IPS-15b (cell line): Measurements from ENCODE around the gene NR2E3.

Experiments
- H3K27me3 ChIP-seq: one replicate; pipeline ENCODE4 v1.6.1; 2013; ENCODE audit warnings: low read length; ENCODE audit not compliant: control insufficient read depth, insufficient read depth
- H3K36me3 ChIP-seq: one replicate; pipeline ENCODE4 v1.6.1; 2013; ENCODE audit warnings: low read length; ENCODE audit not compliant: control insufficient read depth, insufficient read depth
- H3K4me1 ChIP-seq: one replicate; pipeline ENCODE4 v1.6.1; 2013; ENCODE audit warnings: mild to moderate bottlenecking, low read length; ENCODE audit not compliant: control insufficient read depth, insufficient read depth
- H3K4me3 ChIP-seq: one replicate; pipeline ENCODE4 v1.5.1; 2013; ENCODE audit warnings: low read depth, low read length
- H3K9ac ChIP-seq: one replicate; pipeline ENCODE4 v1.6.1; 2013; ENCODE audit warnings: low read depth, mild to moderate bottlenecking, low read length
- H3K9me3 ChIP-seq: one replicate; pipeline ENCODE4 v1.6.1; 2013; ENCODE audit warnings: mild to moderate bottlenecking, low read length; ENCODE audit not compliant: control insufficient read depth, insufficient read depth

The NR2E3 gene

DNA sequence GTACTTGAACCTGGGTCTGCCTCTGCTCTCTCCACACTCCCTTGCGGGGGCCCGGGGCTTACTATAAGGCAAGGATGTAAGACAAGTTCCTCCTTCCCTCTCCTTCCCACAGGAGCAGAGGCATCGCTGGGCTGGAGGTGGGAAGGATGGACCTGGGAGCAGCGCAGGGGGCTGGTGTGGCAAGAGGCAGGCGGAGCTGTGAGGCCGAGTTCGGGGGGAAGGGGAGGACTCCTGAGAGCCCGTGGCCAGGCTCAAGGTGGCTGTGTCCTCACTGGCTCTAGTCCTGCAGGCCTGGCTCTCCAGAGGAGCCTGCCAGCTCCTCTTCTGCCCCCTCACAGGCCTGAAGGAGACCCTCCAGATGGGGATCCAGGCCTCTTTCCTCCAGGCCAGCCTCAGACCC, 1.0 kb upstream of the NR2E3 start:
- H3K4me1 ChIP-seq: peaks cover 17% of the 10 kb centered on the region
- no peaks in the 10 kb centered on the region for H3K9me3 ChIP-seq
- H3K36me3 ChIP-seq: no peaks in the 10 kb centered on the region
- no peak overlapping the region for H3K4me3 ChIP-seq
- H3K27me3 ChIP-seq: no peaks in the 10 kb centered on the region
- no peak overlapping the region for H3K9ac ChIP-seq

DNA sequence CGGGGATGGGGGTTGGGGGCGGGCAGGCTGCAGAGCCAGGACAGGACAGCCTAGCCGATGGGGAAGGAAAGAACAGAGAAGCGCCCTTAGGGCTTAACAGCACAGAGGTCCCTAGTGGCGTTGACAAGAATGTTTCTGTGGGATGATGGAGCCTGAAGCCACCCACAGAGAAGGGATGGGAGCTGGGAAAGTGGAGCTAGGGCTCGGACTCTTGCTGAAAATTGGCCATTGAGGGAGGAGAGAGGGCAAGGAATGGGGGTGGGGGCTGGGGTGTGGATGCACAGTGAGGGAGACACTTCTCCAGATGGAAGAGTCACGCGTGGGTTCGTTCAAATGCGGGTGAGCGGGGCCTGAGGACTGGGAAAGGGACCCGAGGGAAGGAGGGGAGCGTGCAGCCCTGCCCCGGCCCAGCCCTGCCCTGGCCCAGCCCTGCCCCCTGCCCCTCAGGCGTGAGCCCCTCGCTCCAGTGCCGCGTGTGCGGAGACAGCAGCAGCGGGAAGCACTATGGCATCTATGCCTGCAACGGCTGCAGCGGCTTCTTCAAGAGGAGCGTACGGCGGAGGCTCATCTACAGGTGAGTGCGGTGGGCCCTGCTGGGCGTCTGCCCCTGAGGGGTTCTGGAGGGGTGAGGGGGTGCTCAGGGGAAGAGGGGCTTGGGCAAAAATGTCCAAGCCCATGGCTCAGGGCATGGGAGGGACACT, 832 bp downstream of the NR2E3 start:
- Histone ChIP-seq H3K4me1 (peaks cover 17% of the 10 kb centered on the region), H3K36me3 (no peaks in the 10 kb centered on the region), H3K9me3 (no peaks in the 10 kb centered on the region), H3K4me3 (no peak overlapping the region), H3K27me3 (no peaks in the 10 kb centered on the region), H3K9ac (no peak overlapping the region)

DNA sequence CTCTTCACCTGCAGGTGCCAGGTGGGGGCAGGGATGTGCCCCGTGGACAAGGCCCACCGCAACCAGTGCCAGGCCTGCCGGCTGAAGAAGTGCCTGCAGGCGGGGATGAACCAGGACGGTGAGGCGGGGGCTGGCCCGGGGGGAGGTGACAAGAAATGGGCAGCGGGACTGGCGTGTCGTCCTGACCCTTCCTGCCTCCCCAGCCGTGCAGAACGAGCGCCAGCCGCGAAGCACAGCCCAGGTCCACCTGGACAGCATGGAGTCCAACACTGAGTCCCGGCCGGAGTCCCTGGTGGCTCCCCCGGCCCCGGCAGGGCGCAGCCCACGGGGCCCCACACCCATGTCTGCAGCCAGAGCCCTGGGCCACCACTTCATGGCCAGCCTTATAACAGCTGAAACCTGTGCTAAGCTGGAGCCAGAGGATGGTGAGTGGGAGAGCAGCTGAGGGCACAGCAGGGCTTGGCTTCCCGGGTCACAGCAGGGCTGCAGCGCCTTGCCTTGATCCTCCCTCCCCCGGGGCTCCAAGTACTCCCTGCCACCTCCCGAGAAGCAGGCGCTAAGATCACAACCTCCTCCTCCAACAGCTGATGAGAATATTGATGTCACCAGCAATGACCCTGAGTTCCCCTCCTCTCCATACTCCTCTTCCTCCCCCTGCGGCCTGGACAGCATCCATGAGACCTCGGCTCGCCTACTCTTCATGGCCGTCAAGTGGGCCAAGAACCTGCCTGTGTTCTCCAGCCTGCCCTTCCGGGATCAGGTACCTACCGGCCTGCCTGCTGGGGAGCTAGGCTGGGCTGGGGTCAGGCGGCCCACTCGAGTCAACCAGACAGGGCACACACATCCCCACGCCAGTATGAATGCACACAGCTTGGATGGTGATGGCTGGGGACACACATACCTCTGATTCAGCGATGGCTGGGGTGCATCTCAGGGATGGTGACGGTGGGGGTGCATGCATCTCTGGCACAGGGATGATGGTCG, 1.7 kb downstream of the NR2E3 start:
- Histone ChIP-seq H3K9ac (no peak overlapping the region), H3K27me3 (no peaks in the 10 kb centered on the region), H3K4me1 (peaks cover 10% of the 10 kb centered on the region), H3K4me3 (no peak overlapping the region), H3K36me3 (no peaks in the 10 kb centered on the region), H3K9me3 (no peaks in the 10 kb centered on the region)

DNA sequence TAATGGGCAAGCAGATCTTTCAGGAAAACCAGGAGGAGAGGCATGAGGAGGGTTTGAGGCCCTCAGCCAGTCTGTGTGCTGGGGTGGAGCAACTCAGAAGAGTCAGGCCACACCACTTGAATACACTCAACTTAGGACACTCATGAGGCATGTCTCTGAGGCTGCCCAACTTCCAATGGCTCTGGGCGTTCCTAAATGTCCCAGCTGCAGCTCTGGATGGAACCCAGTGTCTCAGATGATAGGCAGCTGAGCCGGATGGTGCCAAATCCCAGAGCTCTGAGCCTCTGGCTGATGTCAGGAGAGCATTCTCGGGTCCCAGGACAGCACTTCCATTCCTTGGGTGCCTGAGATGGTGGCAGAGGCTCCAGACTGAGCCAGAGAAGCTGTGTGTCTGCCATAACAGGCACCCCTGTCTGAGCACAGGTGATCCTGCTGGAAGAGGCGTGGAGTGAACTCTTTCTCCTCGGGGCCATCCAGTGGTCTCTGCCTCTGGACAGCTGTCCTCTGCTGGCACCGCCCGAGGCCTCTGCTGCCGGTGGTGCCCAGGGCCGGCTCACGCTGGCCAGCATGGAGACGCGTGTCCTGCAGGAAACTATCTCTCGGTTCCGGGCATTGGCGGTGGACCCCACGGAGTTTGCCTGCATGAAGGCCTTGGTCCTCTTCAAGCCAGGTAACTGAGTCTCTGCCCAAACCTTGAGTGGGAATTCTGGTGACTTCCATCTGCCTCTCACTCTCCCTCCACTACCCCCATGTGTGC, 2.8 kb downstream of the NR2E3 start:
- Histone ChIP-seq H3K4me3 (no peak overlapping the region), H3K27me3 (no peaks in the 10 kb centered on the region), H3K9me3 (no peaks in the 10 kb centered on the region)

DNA sequence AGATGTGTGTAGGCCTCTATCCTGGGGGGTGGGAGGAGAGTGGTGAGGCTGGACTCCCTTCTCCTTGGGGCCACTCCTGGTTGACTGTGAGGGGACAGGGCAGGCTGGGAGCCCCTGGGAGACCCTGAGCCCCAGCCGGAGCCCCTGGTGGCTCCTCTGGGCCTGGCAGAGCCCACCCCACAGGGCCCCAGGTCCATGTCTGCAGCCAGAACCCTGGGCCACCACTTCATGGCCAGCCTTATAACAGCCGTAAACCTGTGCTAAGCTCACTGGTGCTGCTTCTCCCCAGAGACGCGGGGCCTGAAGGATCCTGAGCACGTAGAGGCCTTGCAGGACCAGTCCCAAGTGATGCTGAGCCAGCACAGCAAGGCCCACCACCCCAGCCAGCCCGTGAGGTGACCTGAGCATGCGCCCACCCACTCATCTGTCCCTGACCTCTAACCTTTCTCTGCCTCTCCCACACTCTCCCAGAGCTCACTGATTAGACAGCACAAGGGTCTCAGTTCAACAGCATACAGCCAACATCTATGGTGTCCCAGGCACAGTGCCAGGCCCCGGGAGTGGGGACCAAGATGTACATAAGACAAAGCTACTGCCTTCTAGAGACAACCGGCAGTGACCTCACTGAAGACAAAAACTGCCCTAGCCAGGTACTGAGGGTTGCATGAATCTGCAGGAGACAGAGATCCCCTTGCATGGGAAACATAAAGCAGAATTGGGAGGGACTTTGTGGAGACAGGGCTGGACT, 3.5 kb downstream of the NR2E3 start:
- H3K9me3 ChIP-seq: no peaks in the 10 kb centered on the region
- no peak overlapping the region for H3K4me3 ChIP-seq
- no peak overlapping the region for H3K9ac ChIP-seq
- H3K36me3 ChIP-seq: no peaks in the 10 kb centered on the region
- no peaks in the 10 kb centered on the region for H3K27me3 ChIP-seq
- H3K4me1 ChIP-seq: no peaks in the 10 kb centered on the region

More for the DNA sequence above, 2.8 kb downstream of the NR2E3 start:
- H3K4me1 ChIP-seq: no peaks in the 10 kb centered on the region
- no peaks in the 10 kb centered on the region for H3K36me3 ChIP-seq
- H3K9ac ChIP-seq: no peak overlapping the region

DNA sequence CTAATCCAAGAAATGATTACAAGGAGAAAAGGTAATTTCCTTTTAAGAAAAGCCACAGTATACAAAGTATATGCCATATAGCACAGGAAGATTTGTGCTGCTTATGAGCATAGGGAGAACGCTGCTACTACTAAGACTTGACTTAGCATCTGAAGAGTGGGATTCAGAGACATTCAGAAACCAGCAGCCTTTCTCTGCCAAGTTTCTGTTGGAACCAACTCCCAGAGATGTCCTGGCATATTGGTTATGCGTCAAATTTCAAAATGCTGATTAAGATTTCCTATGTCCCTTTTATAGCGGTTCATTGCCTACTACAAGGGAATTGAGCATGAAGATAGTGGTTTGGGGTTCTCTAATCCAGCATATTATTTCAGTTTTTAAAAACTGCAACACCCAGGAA, 4.9 kb downstream of the NR2E3 start:
- Histone ChIP-seq H3K36me3 (no peaks in the 10 kb centered on the region), H3K4me1 (no peaks in the 10 kb centered on the region), H3K9ac (no peak overlapping the region), H3K9me3 (no peaks in the 10 kb centered on the region), H3K27me3 (no peaks in the 10 kb centered on the region), H3K4me3 (no peak overlapping the region)

DNA sequence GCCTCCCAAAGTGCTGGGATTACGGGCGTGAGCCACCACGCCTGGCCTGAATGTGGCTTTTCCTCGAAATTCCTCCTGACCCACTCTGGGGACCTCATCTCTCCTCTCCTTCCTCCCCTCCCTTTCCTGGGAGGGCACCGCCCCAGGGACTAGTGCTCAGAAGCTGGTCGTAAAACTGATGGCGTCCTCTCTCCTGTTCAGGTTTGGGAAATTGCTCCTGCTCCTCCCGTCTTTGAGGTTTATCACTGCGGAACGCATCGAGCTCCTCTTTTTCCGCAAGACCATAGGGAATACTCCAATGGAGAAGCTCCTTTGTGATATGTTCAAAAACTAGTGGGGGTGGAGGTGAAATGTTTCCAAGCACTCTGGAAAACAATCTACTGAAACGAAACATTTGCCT, 7.0 kb downstream of the NR2E3 start:
- no peaks in the 10 kb centered on the region for H3K36me3 ChIP-seq

DNA sequence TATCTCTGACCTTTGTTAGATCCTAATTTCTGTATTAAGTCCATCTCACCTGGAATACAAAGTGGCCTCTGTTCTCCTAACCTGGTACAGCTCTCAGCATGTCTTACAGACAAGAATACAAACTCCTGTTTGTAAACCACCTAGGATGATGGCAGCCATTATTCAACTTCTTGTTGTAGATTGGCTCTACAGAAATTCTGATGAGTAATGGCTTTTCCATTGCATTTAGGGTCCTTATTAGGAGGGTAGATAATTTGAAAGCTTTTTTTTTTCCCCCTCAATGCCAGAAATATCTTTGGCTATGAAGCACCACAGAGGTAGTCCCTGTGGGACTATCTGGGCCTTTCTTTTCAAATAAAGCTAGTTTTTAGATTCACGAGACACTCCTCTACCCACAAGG, 9.8 kb downstream of the NR2E3 start:
- Histone ChIP-seq H3K9ac (no peak overlapping the region), H3K36me3 (no peaks in the 10 kb centered on the region), H3K27me3 (no peaks in the 10 kb centered on the region), H3K4me3 (no peak overlapping the region), H3K9me3 (no peaks in the 10 kb centered on the region), H3K4me1 (no peaks in the 10 kb centered on the region)

More for the DNA sequence above, 7.0 kb downstream of the NR2E3 start:
- Histone ChIP-seq H3K4me3 (no peak overlapping the region), H3K27me3 (no peaks in the 10 kb centered on the region), H3K9me3 (no peaks in the 10 kb centered on the region), H3K9ac (no peak overlapping the region), H3K4me1 (no peaks in the 10 kb centered on the region)

DNA sequence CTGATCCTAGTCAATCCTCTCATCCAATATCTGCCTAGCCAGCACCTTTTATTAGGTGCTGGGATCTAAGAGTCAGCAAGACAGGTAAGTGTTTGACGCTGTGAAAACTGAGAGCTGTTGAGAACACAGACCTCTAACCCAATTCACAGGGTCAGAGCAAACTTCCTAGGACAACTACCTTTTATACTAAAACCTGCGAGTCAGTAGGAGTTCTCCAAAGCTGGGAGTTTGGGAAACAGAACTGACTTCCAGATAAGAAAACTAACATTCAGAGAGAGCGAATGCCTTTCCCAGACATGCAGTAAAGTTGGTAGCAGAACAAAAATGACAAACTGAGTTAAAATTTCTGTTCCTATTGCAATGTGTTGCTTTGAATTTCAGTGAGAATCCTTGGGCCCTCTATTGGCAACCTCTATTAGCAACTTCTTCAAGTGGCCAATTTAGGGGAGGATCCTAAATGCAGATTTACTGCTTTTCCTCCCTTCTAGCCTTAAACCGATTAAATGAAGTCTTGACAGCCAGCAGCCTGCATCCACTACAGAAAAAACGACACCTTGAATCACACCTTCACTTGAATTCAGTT, 11.3 kb downstream of the NR2E3 start:
- H3K9ac ChIP-seq: no peak overlapping the region
- no peaks in the 10 kb centered on the region for H3K36me3 ChIP-seq
- H3K27me3 ChIP-seq: no peaks in the 10 kb centered on the region
- H3K9me3 ChIP-seq: no peaks in the 10 kb centered on the region
- H3K4me3 ChIP-seq: no peak overlapping the region
- peaks cover 3% of the 10 kb centered on the region for H3K4me1 ChIP-seq

DNA sequence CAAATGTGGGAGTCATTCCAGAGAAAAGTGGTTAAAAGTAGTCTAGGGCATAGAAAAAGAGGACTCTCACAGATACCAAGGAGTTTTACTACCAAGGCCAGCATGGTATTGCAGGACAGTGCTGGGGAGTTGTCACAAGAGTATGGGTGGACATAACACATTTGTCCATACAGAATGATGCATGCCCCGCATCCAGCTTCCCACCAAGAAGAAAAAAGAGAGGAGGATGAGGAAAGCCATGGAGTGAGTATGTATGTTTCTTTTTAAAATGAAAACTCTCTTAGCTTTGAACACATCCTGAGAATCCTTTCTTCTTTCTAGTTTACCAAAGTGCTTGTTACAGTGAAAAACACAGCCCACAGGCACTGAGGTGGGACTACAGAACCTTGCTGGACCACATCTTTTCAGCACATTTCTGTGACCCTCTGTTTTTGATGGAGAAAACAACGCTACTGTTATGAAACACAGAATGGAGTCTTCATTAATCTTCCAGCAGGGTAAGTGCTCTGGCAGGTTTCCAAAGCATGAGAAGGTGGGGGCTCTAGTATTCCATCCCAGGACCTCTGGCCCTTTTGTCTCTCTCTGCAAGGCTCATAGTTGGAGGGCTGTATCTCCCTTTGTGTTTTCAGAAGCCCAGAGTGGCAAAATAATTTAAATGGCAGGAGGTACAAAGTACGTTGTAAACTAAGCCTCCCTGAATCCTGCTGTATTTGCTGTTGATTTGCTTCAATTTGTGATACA, 12.7 kb downstream of the NR2E3 start:
- peaks cover 5% of the 10 kb centered on the region for H3K4me1 ChIP-seq

More for the DNA sequence above, 12.7 kb downstream of the NR2E3 start:
- Histone ChIP-seq H3K36me3 (no peaks in the 10 kb centered on the region), H3K9ac (no peak overlapping the region), H3K27me3 (no peaks in the 10 kb centered on the region), H3K4me3 (no peak overlapping the region), H3K9me3 (no peaks in the 10 kb centered on the region)
